Measurements from ENCODE around the gene NPAT. TPM values are rescaled to one million over a fixed set of nuclear protein-coding genes. Genes with fewer than 3 reads are reported as not detected.

NPAT gene
- total and polyA plus RNA-seq, 9 of the 15 experiments (the other 6 are each of a cell fraction or from before 2014, with no cell fraction given), result 8.8 to 30.0 (median 22.1) TPM

DNA sequence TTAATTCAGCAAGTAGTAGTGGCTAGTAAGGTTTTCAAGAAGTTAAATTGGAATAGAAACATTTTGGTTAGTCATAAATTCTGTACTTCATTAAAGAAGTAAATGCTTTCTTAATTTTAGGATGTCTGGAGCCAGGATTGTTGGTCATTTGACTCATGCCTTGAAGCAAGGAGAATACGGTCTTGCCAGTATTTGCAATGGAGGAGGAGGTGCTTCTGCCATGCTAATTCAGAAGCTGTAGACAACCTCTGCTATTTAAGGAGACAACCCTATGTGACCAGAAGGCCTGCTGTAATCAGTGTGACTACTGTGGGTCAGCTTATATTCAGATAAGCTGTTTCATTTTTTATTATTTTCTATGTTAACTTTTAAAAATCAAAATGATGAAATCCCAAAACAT is 75.3 kb downstream of the NPAT start:
- no peaks in the 10 kb centered on the region for H3K9me3 ChIP-seq (replicated peaks; ENCODE audit: control insufficient read depth, insufficient read depth, low read depth, low read length)
- H3K36me3 ChIP-seq (ENCODE audit: control insufficient read depth, insufficient read depth, low read length), result peaks cover 97% of the 10 kb centered on the region
- intact Hi-C loops (cut with micrococcal nuclease), result no loop called here
- H4K20me1 ChIP-seq (replicated peaks; ENCODE audit: control insufficient read depth, insufficient read depth, low read length), result no peaks in the 10 kb centered on the region
- H3K4me1 ChIP-seq (replicated peaks in 1 of 2; ENCODE audit: control insufficient read depth in 2 of 2, insufficient read depth in 2 of 2, low read length in 2 of 2), result peaks cover 0 to 4% of the 10 kb centered on the region in 2 experiments; a peak in 2 of 5 replicates
- no peak for TF ChIP-seq MIER1 (IDR thresholded peaks at IDR 0.05; ENCODE audit: low read depth)
- TF ChIP-seq PHTF2 (CRISPR knock-in tag; IDR thresholded peaks at IDR 0.05), result no peak
- TF ChIP-seq, protein P1, sequence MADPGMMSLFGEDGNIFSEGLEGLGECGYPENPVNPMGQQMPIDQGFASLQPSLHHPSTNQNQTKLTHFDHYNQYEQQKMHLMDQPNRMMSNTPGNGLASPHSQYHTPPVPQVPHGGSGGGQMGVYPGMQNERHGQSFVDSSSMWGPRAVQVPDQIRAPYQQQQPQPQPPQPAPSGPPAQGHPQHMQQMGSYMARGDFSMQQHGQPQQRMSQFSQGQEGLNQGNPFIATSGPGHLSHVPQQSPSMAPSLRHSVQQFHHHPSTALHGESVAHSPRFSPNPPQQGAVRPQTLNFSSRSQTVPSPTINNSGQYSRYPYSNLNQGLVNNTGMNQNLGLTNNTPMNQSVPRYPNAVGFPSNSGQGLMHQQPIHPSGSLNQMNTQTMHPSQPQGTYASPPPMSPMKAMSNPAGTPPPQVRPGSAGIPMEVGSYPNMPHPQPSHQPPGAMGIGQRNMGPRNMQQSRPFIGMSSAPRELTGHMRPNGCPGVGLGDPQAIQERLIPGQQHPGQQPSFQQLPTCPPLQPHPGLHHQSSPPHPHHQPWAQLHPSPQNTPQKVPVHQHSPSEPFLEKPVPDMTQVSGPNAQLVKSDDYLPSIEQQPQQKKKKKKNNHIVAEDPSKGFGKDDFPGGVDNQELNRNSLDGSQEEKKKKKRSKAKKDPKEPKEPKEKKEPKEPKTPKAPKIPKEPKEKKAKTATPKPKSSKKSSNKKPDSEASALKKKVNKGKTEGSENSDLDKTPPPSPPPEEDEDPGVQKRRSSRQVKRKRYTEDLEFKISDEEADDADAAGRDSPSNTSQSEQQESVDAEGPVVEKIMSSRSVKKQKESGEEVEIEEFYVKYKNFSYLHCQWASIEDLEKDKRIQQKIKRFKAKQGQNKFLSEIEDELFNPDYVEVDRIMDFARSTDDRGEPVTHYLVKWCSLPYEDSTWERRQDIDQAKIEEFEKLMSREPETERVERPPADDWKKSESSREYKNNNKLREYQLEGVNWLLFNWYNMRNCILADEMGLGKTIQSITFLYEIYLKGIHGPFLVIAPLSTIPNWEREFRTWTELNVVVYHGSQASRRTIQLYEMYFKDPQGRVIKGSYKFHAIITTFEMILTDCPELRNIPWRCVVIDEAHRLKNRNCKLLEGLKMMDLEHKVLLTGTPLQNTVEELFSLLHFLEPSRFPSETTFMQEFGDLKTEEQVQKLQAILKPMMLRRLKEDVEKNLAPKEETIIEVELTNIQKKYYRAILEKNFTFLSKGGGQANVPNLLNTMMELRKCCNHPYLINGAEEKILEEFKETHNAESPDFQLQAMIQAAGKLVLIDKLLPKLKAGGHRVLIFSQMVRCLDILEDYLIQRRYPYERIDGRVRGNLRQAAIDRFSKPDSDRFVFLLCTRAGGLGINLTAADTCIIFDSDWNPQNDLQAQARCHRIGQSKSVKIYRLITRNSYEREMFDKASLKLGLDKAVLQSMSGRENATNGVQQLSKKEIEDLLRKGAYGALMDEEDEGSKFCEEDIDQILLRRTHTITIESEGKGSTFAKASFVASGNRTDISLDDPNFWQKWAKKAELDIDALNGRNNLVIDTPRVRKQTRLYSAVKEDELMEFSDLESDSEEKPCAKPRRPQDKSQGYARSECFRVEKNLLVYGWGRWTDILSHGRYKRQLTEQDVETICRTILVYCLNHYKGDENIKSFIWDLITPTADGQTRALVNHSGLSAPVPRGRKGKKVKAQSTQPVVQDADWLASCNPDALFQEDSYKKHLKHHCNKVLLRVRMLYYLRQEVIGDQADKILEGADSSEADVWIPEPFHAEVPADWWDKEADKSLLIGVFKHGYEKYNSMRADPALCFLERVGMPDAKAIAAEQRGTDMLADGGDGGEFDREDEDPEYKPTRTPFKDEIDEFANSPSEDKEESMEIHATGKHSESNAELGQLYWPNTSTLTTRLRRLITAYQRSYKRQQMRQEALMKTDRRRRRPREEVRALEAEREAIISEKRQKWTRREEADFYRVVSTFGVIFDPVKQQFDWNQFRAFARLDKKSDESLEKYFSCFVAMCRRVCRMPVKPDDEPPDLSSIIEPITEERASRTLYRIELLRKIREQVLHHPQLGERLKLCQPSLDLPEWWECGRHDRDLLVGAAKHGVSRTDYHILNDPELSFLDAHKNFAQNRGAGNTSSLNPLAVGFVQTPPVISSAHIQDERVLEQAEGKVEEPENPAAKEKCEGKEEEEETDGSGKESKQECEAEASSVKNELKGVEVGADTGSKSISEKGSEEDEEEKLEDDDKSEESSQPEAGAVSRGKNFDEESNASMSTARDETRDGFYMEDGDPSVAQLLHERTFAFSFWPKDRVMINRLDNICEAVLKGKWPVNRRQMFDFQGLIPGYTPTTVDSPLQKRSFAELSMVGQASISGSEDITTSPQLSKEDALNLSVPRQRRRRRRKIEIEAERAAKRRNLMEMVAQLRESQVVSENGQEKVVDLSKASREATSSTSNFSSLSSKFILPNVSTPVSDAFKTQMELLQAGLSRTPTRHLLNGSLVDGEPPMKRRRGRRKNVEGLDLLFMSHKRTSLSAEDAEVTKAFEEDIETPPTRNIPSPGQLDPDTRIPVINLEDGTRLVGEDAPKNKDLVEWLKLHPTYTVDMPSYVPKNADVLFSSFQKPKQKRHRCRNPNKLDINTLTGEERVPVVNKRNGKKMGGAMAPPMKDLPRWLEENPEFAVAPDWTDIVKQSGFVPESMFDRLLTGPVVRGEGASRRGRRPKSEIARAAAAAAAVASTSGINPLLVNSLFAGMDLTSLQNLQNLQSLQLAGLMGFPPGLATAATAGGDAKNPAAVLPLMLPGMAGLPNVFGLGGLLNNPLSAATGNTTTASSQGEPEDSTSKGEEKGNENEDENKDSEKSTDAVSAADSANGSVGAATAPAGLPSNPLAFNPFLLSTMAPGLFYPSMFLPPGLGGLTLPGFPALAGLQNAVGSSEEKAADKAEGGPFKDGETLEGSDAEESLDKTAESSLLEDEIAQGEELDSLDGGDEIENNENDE (IDR thresholded peaks at IDR 0.05; ENCODE audit: low read depth, low read length), result no peak
- TF ChIP-seq CCNT2 (IDR thresholded peaks at IDR 0.05; ENCODE audit: borderline replicate concordance, extremely low read depth, insufficient read length, low read depth, low read length), result no peak
- DNase-seq (ENCODE audit: extremely low read depth in 1 of 4, low spot score in 3 of 4) (no peak), FAIRE-seq (no peak), ATAC-seq (no peak)
- no TSS peak for BruUV-seq (replicated peaks)
- no peaks in the 10 kb centered on the region for H3K27me3 ChIP-seq (ENCODE audit: control insufficient read depth in 2 of 2, insufficient read depth in 2 of 2, low read length in 2 of 2)
- H3K4me3 ChIP-seq, result no peak overlapping the region
- H2AFZ ChIP-seq (ENCODE audit: low read depth, low read length), result no peak overlapping the region
- H3K4me2 ChIP-seq (ENCODE audit: insufficient read depth, low read length), result no peak overlapping the region
- CTCF ChIA-PET (ENCODE audit: low intra/inter-chr PET ratio), result no interaction called here
- no peak overlapping the region for H3K27ac ChIP-seq (ENCODE audit: extremely low read depth, low read depth, low read length)
- H3K9me1 ChIP-seq (ENCODE audit: control insufficient read depth, insufficient read depth, low read length), result no peaks in the 10 kb centered on the region
- POLR2A ChIA-PET, result interaction anchor here (0.7 kb wide), 1 partner anchor 24 kb away, joined by 3 read pairs; no protein-coding TSS in a partner anchor
- 92% methylated on average over 1 of the region's 1 CpG for WGBS (ENCODE audit: insufficient coverage, low coverage, missing lambda C conversion rate)
- no peaks in the 10 kb centered on the region for H3K79me2 ChIP-seq (ENCODE audit: control insufficient read depth, insufficient read depth, low read length)
- in situ Hi-C loops (cut with MboI), result no loop called here
- no peak overlapping the region for H3K9ac ChIP-seq (ENCODE audit: insufficient read depth in 1 of 2, low read depth in 2 of 2, low read length in 2 of 2)

All from K562 (cell line).